ENCODE data around the gene KRTAP10-3.

Gene KRTAP10-3

DNA sequence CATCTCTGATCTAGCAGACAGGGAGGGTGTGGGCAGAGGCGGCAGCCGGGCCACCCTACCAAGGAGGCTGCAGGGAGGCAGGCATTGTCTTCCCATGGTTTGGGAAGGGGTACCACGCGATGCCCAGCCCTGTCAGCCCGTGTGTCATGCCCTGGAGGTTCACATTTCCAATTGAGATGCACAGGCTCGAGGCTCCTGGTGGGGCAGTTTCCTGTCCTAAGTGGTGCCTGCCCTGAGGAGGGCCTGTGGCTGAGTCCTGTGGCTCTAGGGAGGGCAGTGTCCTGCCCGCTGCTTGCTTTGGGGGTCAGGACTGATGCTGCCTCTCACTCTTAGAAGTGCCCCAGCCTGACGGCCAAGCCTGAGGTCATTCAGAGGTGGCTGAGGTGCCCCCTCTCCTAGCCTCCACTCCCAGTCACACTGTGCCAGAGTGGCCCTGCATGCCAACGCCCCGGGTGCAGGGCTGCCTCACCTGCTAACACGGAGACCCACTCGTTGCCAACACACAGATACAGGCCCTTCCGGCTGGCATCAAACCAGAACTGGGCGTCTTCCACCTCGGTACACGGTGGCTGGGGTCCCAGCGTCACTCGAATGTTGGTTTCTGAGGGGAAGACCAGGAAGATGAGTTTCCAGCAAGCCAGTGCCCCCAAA, 30.5 kb downstream of the KRTAP10-3 start:
- DNase-seq (ENCODE audit: low spot score), result no peak

GRCh38 chr21:44527156-44527982, 31.2 kb downstream of the KRTAP10-3 start:
- DNase-seq (ENCODE audit: low spot score), result no peak

GRCh38 chr21:44526096-44526997, 32.2 kb downstream of the KRTAP10-3 start:
- no peak for DNase-seq (ENCODE audit: low spot score)

GRCh38 chr21:44525391-44526095, 33.1 kb downstream of the KRTAP10-3 start:
- no peak for DNase-seq (ENCODE audit: low spot score)

- DNase-seq (ENCODE audit: low spot score), result no peak
These were observed 33.9 kb downstream of the KRTAP10-3 start for GRCh38 chr21:44524414-44525371.

GRCh38 chr21:44523567-44524413, 34.8 kb downstream of the KRTAP10-3 start:
- no peak for DNase-seq (ENCODE audit: low spot score)

GRCh38 chr21:44522753-44523204, 35.8 kb downstream of the KRTAP10-3 start:
- DNase-seq (ENCODE audit: low spot score), result no peak

DNA sequence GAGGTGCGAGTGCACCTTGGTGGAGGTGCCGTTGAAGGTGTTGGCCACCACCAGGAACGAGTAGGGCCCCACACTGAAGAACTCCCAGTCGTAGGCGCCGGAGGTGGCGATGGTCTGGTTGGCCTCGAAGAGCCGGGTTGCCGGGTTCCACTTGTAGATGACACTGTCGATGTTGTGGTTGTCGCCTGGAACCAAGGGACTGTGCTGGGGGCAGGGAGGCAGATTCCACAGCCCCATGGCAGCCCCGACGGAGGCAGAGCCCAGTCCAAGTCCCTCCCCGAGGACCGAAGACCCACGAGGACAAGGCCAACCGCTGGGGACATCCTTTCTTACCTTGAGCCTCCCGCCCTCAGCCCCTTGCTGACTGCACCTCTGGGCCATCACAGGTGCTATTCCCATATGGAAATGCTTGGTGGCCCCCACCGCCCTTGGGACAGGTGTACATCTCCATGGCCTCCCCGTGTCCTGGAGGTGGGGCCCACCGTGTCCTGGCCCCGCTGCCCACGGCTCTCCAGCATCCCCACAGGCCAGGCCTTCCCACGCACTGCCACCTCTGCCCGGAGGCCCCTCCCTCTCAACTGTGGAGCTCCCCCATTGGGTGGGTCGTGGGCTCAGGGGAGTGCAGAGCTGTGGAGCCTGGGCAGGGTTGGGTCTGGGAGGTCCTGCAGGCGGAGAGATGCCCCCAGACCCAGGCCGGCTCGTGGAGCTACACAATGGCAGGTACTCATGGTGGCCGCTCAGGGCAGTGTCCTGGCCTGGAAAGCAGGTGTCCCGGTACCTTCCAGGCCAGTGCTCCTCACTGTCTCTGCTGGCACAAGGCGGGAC, 36.5 kb downstream of the KRTAP10-3 start:
- DNase-seq (ENCODE audit: low spot score), result no peak

- no peak for DNase-seq (ENCODE audit: low spot score)
These were observed 37.2 kb downstream of the KRTAP10-3 start for GRCh38 chr21:44521301-44521927.

GRCh38 chr21:44520326-44521300, 38.0 kb downstream of the KRTAP10-3 start:
- no peak for DNase-seq (ENCODE audit: low spot score)

GRCh38 chr21:44519346-44520325, 39.0 kb downstream of the KRTAP10-3 start:
- no peak for DNase-seq (ENCODE audit: low spot score)

- no peak for DNase-seq (ENCODE audit: low spot score)
These were observed 39.9 kb downstream of the KRTAP10-3 start for GRCh38 chr21:44518686-44519085.

DNA sequence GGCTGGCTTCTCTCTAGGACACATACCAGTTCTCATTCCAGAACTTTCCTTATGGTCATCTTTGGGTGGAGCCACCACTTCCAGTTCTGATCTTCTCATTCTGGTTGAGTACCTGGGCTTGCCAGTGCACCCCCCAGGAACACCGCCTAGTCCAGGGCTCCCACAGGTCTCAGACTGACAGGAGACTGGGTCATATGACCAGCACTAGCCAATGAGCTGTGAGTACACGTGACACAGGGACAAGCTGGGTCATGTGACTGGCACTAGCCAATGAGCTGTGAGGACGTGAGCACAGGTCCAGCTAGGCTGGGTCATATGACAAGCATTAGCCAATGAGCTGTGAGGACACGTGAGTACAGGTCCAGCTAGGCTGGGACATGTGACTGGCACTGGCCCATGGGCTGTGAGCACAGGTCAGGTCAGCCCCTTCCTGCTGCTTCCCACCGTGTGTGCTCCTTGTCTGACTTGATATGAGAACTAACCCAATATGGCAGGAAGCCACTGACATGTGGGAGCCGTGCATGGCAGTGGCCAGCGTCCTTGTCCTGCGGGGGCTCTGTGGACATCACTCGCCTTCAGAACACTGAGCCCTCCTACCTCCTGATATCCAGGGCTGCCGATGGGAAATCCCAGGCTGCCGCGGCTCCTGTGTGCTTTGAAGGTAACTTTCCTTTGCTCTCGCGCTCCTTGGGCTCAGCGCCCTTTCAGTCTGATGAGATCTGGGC, 41.3 kb downstream of the KRTAP10-3 start:
- DNase-seq (ENCODE audit: low spot score), result no peak

GRCh38 chr21:44516828-44517174, 41.8 kb downstream of the KRTAP10-3 start:
- DNase-seq (ENCODE audit: low spot score), result no peak

- DNase-seq (ENCODE audit: low spot score), result no peak
These were observed 42.3 kb downstream of the KRTAP10-3 start for GRCh38 chr21:44516342-44516741.

All from CD4-positive, alpha-beta T cell treated with Interleukin-15 for 4 hours (primary cell).